Stimulated activated naive CD8-positive, alpha-beta T cell treated with anti-CD3 and anti-CD28 coated beads, Interleukin-15, Interleukin-2, amounts not matched to agents 100 ng/mL and 50 ng/mL, for 24 hours (primary cell): ENCODE data around the gene ADARB1.
A peak's percentile ranks its signal among the peaks of the same experiment; 100 is the strongest.

Experiments
- H3K27ac Mint-ChIP-seq: one replicate; pipeline ENCODE4 v1.8.0; 2021; ENCODE audit warnings: mild to moderate bottlenecking, mixed read lengths
- H3K27me3 Mint-ChIP-seq: one replicate; pipeline ENCODE4 v1.8.0; 2021; ENCODE audit warnings: mixed read lengths
- H3K36me3 Mint-ChIP-seq: one replicate; pipeline ENCODE4 v1.8.0; 2021; ENCODE audit warnings: low read depth, mixed read lengths
- H3K4me1 Mint-ChIP-seq: one replicate; pipeline ENCODE4 v1.8.0; 2021; ENCODE audit warnings: low read depth, mixed read lengths
- H3K4me3 Mint-ChIP-seq: one replicate; pipeline ENCODE4 v1.8.0; 2021; ENCODE audit warnings: mild to moderate bottlenecking, mixed read lengths
- H3K9me3 Mint-ChIP-seq: one replicate; pipeline ENCODE4 v1.8.0; 2021; ENCODE audit warnings: mixed read lengths

The ADARB1 gene

GRCh38 chr21:45074818-45075595 lies 627 bp downstream of the ADARB1 start:
- Mint-ChIP-seq H3K4me1 (peaks cover 51% of the 10 kb centered on the region), H3K27ac (peak overlapping the region; percentile 66), H3K36me3 (peaks cover 14% of the 10 kb centered on the region), H3K27me3 (no peaks in the 10 kb centered on the region), H3K4me3 (peak overlapping the region; percentile 90), H3K9me3 (no peaks in the 10 kb centered on the region)

- H3K27ac Mint-ChIP-seq, result peak overlapping the region; percentile 66
- no peaks in the 10 kb centered on the region for H3K9me3 Mint-ChIP-seq
- peaks cover 58% of the 10 kb centered on the region for H3K4me1 Mint-ChIP-seq
- peaks cover 16% of the 10 kb centered on the region for H3K36me3 Mint-ChIP-seq
- peak overlapping the region; percentile 90 for H3K4me3 Mint-ChIP-seq
- H3K27me3 Mint-ChIP-seq, result no peaks in the 10 kb centered on the region
These were observed 1.3 kb downstream of the ADARB1 start for GRCh38 chr21:45075596-45076244.

GRCh38 chr21:45076245-45076711 lies 1.9 kb downstream of the ADARB1 start:
- Mint-ChIP-seq H3K4me1 (peaks cover 64% of the 10 kb centered on the region), H3K4me3 (peak overlapping the region; percentile 90), H3K27ac (peak overlapping the region; percentile 66), H3K9me3 (no peaks in the 10 kb centered on the region), H3K36me3 (peaks cover 21% of the 10 kb centered on the region), H3K27me3 (no peaks in the 10 kb centered on the region)

DNA sequence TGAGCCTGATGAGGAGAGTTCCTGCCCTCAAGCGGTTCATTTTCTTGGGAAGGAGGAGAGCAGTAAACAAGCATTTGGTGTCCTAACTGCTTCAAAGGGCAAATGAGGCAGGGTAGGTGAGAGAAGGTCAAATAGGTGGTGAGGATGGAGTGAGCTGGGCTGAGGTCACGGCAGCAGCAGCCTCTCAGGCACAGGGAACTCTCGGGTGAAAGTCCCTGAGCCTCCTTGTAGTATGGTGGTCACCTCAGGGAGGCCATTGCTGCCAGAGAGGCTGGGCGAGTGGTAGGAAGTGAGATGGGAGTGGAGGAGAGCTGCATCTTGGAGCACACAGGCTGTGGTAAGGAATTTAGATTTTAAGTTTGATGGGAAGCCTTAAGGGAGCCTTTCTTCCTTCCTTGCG lies 4.0 kb downstream of the ADARB1 start:
- Mint-ChIP-seq H3K4me1 (peaks cover 83% of the 10 kb centered on the region), H3K9me3 (no peaks in the 10 kb centered on the region), H3K27ac (peak overlapping the region; percentile 94), H3K36me3 (peaks cover 42% of the 10 kb centered on the region), H3K27me3 (no peaks in the 10 kb centered on the region), H3K4me3 (peak overlapping the region; percentile 63)

DNA sequence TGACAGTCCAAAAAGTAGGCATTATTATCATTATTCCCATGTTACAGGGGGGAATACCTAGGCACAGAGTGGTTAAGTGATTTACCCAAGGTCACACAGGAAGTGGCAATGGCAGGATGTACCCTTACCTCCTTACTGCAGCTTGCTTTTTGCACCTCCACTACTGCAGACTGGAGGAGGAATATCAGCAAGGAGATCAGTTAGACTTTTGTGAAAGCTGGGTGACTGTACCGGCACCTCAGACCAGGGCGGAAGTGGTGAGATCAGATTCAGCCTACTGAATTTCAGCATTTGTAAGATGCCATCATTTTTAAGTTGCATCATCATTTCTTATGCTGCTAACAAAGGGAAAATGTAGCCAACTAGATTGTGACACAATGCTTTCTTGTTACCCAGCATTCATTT lies 4.5 kb downstream of the ADARB1 start:
- peaks cover 47% of the 10 kb centered on the region for H3K36me3 Mint-ChIP-seq
- H3K9me3 Mint-ChIP-seq, result no peaks in the 10 kb centered on the region
- peak overlapping the region; percentile 94 for H3K27ac Mint-ChIP-seq
- H3K4me3 Mint-ChIP-seq, result peak overlapping the region; percentile 60
- H3K4me1 Mint-ChIP-seq, result peaks cover 85% of the 10 kb centered on the region
- H3K27me3 Mint-ChIP-seq, result no peaks in the 10 kb centered on the region

GRCh38 chr21:45079351-45079750 lies 5.0 kb downstream of the ADARB1 start:
- no peaks in the 10 kb centered on the region for H3K27me3 Mint-ChIP-seq
- H3K36me3 Mint-ChIP-seq, result peaks cover 52% of the 10 kb centered on the region
- H3K9me3 Mint-ChIP-seq, result no peaks in the 10 kb centered on the region
- peak overlapping the region; percentile 60 for H3K4me3 Mint-ChIP-seq
- peak overlapping the region; percentile 94 for H3K27ac Mint-ChIP-seq
- H3K4me1 Mint-ChIP-seq, result peaks cover 90% of the 10 kb centered on the region

DNA sequence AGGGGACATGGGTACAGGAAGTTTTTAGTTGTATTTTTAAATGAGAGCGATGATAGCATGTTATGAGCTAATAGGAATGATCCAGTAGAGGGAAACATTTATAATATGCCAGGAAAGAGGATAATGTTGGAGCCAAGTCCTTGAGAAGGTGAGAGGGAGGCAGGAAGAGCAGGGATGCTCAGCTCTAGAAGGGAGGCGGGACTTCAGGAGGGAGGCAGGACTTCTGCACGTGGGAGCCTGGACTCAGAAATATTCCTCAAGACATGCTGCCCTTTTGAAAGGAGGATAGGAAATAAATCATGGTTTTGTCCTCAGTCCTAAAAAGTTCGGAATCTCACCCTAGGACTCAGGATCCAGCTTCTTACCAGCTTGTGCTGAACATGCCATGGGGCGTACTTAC lies 5.9 kb downstream of the ADARB1 start:
- Mint-ChIP-seq H3K9me3 (no peaks in the 10 kb centered on the region), H3K36me3 (peaks cover 58% of the 10 kb centered on the region), H3K27me3 (no peaks in the 10 kb centered on the region), H3K4me1 (peaks cover 98% of the 10 kb centered on the region), H3K4me3 (peak overlapping the region; percentile 60), H3K27ac (peak overlapping the region; percentile 94)

DNA sequence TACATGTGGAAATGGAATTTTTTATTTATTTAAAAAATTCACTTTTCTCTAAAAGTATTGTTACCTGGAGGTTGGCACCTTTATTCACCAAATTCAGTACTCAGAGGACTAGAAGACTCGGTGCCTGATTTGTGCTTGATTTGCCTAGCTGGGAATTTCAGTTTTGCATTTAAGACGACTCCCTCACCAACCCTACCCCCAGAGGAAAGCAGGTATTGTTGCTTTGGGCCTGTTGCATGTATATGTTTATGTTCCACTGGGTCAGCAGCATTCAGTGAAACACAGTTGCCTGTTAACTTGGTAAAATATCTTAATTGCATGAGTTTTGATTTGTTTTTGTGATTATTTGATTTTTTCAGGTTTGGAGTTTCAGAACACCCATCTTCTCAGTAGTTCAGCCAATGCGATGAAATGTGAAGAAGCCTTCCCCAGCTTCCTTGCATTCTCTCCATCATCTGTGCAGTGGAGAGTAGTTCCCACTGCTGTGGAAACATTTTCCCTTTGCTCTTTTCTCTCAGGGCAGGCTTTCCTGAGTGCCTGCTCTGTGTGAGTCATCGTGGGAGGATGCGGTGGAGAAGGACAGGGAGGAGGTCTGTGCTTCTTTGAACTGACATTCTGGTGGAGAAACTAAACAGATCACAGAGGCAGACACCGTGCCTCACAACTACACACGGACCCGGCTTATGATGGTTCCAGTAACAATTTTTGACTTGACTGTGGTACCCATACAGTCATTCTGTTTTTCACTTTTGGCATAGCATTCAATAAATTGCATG lies 6.4 kb downstream of the ADARB1 start:
- peaks cover 100% of the 10 kb centered on the region for H3K4me1 Mint-ChIP-seq
- H3K9me3 Mint-ChIP-seq, result no peaks in the 10 kb centered on the region

GRCh38 chr21:45081636-45082035 lies 7.3 kb downstream of the ADARB1 start:
- Mint-ChIP-seq H3K36me3 (peaks cover 65% of the 10 kb centered on the region), H3K4me3 (peak overlapping the region; percentile 40), H3K27ac (peak overlapping the region; percentile 89), H3K9me3 (no peaks in the 10 kb centered on the region), H3K27me3 (no peaks in the 10 kb centered on the region), H3K4me1 (peaks cover 100% of the 10 kb centered on the region)

More for the DNA sequence above, 6.4 kb downstream of the ADARB1 start:
- Mint-ChIP-seq H3K36me3 (peaks cover 58% of the 10 kb centered on the region), H3K27ac (peak overlapping the region; percentile 89), H3K27me3 (no peaks in the 10 kb centered on the region), H3K4me3 (peak overlapping the region; percentile 40)

GRCh38 chr21:45082736-45083135 lies 8.4 kb downstream of the ADARB1 start:
- no peaks in the 10 kb centered on the region for H3K27me3 Mint-ChIP-seq

GRCh38 chr21:45084121-45084520 lies 9.7 kb downstream of the ADARB1 start:
- Mint-ChIP-seq H3K4me3 (no peak overlapping the region), H3K27me3 (no peaks in the 10 kb centered on the region), H3K9me3 (no peaks in the 10 kb centered on the region), H3K27ac (peak overlapping the region; percentile 69), H3K4me1 (peaks cover 100% of the 10 kb centered on the region), H3K36me3 (peaks cover 71% of the 10 kb centered on the region)

More at GRCh38 chr21:45082736-45083135, 8.4 kb downstream of the ADARB1 start:
- Mint-ChIP-seq H3K27ac (peak overlapping the region; percentile 18), H3K4me3 (no peak overlapping the region), H3K9me3 (no peaks in the 10 kb centered on the region), H3K36me3 (peaks cover 67% of the 10 kb centered on the region), H3K4me1 (peaks cover 100% of the 10 kb centered on the region)

GRCh38 chr21:45084881-45085536 lies 10.6 kb downstream of the ADARB1 start:
- Mint-ChIP-seq H3K4me1 (peaks cover 97% of the 10 kb centered on the region), H3K4me3 (no peak overlapping the region), H3K36me3 (peaks cover 68% of the 10 kb centered on the region), H3K27me3 (no peaks in the 10 kb centered on the region), H3K9me3 (no peaks in the 10 kb centered on the region), H3K27ac (peak overlapping the region; percentile 56)

GRCh38 chr21:45085700-45086099 lies 11.3 kb downstream of the ADARB1 start:
- Mint-ChIP-seq H3K27me3 (no peaks in the 10 kb centered on the region), H3K9me3 (no peaks in the 10 kb centered on the region), H3K36me3 (peaks cover 66% of the 10 kb centered on the region), H3K27ac (no peak overlapping the region), H3K4me1 (peaks cover 95% of the 10 kb centered on the region), H3K4me3 (no peak overlapping the region)

- Mint-ChIP-seq H3K4me3 (peak overlapping the region; percentile 42), H3K36me3 (peaks cover 59% of the 10 kb centered on the region), H3K9me3 (no peaks in the 10 kb centered on the region), H3K27ac (peak overlapping the region; percentile 88), H3K4me1 (peaks cover 91% of the 10 kb centered on the region), H3K27me3 (no peaks in the 10 kb centered on the region)
These were observed 12.1 kb downstream of the ADARB1 start for GRCh38 chr21:45086337-45086958.
